ENCODE measurements around the gene PDX1.

Gene PDX1

DNA sequence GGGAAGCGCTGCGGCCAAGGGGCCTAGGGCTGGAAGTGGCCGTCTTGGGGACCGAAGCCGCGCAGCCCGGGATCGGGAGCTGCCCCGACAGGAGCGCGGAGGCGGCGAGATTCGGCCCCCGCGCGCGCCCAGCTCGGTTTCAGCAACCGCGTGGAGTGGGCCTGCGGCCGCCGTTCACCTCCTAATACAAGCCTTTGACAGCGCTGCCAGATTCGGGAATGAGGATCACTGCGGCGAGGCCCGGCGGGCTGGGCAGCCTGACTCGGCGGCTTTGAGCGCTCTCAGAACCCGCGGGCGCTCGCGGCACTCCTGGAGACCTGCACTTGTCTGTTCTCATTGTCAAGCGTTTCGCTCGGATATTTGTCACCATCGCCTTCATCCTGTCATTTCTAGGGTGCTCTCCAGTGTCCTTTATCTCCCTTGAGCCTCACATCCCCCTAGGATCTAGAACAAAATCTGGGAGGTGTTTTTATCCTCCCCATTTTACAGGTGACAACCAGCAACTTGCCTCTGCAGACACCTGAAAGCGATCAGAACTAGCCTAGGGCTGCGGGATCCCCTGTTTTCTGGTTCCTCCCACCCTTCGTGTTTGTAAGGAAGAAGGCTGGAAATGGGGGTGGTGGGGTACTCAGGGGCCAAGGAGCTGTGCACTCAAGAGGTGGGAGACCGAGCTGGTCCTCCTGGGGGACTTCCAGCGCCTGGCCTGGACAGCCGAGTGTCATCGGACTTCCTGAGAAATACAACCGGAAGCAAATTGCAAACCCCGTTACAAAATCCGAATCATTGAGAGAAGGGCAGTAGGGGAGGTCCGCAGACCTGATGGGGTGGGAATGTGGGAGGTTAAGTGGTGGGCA, 50.8 kb downstream of the PDX1 start:
- no peak for DNase-seq (ENCODE audit: low read depth in 2 of 2)

DNA sequence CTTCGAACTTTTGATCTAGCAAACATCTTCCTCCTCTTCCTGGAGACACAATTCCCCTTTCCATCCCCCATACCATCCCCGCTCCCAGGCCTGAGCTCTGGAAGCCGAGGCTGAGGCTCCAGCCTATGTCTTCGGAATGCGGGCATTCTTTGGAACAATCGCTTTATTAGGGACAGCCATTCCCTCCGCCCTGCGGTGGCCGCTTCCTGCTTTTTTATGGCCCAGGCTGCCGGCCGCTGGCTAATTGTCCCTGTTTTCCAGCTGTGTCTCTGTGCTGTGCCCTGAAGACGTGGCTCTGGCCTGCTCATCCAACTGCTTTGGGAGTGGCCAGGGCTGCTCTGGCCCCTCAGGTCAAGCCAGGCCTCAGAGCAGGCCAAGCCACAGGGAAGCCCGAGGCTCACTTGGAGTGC, 51.4 kb downstream of the PDX1 start:
- no peak for DNase-seq (ENCODE audit: low read depth in 2 of 2)

DNA sequence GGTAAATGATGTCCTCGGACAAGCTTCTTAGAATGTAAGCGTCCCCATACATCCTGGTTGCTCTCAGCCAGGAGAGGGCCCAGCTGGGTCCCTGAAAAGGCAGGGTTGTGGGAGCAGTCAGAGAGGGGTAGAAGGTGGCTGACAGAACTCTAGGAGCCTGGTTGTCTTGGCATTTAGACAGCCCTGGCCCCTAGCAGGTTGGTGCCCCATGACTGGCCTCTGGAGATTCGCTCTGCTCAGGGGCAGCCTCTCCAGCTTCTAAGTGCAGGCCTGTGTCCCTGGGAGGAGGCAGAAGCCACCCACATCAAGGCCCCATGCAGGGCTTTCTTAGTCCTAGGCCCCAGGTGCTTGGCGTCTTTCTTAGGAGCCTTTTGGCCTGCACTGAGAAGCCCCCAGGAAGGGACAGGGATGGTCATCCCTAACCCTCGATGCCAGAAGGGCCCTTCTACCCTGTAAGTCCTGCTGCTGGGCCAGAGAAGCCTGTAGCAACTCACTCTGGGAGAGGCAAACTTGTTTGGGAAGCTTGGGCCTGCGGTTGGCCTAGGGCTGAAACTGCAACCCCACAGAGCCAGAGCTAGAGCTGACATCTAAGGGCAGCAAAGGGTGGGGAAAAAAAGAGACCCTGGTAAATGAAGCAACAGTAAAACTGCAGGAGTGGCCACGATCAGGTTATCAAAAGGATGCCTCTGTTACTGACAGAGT, 52.1 kb downstream of the PDX1 start:
- no peak for DNase-seq (ENCODE audit: low read depth in 2 of 2)

DNA sequence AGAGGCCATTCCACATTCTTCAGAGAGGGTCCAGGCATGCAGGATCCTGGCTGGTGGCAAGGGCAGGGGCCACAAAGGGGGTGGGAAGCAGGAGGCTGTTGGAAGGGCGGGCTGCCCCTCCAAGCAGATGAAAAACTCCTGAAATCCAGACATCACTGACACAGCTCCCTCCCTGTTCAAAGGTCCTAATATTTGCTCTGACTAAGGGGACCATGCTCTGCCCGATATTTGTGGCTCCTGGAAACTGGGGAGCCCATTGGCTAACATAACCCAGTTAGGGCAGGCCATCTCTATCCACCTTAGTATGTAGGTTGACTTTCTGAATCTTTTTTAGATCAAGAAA, 52.6 kb downstream of the PDX1 start:
- no peak for DNase-seq (ENCODE audit: low read depth in 2 of 2)

DNA sequence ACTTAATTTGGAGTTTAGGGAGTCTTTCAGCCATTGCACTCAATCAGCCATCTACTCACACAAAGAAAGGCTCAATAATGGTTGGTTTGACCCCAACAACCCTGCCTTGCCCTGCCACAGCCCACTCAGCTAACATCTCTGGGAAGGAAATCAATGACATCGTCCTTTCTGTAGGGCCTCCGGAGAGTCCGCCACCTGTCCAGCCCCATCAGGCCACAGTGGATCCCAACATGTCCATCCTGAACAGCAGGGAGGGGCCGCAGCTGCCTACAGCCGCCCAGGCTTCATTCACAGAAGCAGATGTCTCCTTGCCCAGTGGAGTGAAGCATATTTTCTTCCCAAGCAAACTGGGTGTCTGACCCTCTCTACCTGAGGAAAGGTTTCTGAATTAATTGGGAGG, 53.5 kb downstream of the PDX1 start:
- no peak for DNase-seq (ENCODE audit: low read depth in 2 of 2)

DNA sequence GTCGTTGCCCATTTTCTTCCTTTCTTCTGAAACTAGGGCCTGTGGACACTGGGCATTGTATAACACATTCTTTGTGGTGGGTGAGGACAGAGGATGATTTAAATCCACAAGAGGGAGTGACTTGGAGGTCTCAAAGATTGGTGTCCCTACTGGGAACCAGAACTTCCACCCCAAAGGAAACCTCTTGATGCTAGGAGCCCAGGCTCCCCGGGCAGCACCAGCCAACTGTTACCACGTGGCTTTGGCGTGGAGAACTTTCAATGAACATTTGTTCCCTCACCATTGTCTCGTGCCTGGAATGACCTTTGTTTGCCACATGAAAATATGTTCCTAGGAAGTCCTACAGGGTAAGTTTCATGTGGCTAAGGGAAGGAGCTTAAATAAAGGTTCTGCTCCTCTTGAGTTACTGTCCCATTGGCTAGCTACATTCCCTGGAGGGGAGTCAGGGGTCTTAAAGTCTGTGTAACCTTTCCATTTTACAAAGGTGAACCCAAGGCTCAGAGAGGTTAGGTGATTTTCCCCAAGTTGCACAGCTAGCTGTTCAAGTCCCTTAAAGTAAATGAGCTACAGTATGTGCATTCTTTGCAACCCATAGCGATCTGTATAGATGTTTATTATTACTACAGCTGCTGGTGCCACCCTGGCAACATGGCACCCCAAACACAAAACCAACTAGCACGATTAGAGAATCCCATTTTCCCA, 54.3 kb downstream of the PDX1 start:
- DNase-seq (ENCODE audit: low read depth in 2 of 2) = no peak
